HG03442 (cell line): ENCODE results near the gene PITPNB.

Experiments used
- ATAC-seq: cut with Tn5 transposase; IDR thresholded peaks from one replicate; pipeline ENCODE4 v1.9.1; 2021; ENCODE audit warnings: mild to moderate bottlenecking, moderate library complexity; ENCODE audit not compliant: unreplicated experiment

PITPNB gene

DNA sequence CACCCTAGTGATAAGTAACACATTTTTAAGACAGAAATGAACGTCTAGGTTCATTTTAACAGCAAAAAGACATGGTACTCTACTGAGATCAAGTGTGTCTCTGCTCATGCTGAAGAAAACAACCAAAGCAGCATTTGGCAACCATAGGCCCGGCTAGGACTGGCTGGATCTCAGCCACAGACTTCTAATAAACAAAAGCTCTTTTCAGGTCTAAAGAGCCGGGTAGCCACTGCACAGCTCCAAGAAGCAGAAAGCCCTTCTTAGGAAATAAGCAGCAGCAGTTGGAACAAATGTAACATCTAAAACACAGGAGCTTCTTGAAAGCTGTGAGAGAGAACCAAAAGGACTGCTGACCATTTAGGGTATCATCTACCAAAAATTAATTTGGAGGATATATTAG, 37.6 kb downstream of the PITPNB start:
- no peak for ATAC-seq

DNA sequence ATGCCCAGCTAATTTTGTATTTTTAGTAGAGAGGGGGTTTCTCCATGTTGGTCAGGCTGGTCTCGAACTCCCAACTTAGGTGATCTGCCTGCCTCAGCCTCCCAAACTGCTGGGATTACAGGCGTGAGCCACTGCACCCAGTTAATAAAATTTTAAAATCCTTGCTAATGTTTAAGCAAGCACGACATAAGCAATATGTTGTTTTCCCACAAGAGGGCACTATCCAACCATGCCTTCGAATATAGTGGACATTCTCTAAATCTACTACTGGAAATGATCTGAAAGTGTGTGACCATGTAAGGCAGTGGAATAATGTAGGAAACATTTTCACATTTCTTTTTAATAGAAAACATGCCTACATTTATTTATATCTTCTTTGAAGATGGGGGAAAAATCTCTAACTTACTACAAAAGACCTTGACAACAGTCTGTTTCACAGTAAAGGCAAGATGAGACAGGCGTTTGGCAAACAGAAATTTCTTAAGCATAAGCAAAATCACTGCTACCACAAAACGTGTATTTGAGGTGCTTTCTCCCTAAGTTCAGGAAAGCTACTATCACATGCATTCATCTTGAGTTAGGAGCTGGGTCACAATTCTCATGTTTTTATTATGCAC, 38.2 kb downstream of the PITPNB start:
- no peak for ATAC-seq

DNA sequence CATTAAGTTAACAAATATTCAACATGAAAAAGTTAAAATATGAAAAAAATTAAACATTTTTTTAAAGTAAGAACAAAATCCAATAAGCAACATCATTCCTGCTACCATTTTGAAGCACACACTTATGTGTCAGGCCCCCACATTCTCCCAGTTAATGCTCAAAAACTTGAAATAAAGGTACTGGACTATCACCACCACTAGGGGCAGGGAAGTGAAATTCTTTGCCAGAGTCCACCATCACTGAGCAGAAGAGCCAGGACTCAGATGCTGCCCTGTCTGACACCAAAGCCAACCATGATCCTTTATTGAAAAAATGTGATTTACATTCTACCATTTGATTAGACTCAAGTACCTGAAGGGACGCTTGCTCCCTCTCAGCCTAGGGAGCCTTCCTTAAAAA, 39.1 kb downstream of the PITPNB start:
- ATAC-seq, result no peak

DNA sequence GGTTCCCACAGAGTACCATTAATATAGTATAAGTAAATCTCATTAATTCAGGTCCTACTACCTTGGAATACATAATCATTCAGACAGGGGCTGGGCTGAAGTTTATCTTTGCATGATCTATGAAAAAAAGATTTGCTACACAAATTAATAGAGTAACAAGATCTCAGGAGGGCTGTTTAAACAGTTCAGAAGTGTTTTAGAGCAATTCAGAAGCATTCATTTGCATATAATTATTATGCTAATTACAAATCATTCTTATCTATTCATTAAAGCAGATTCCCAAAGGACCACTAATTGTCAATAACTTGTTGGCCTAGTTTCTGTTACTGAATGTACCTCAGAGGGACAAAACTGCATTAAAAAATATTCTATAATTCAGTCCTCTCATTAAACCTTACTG, 40.5 kb downstream of the PITPNB start:
- no peak for ATAC-seq

- no peak for ATAC-seq
Measured at GRCh38 chr22:27877501-27877900, 41.6 kb downstream of the PITPNB start.

DNA sequence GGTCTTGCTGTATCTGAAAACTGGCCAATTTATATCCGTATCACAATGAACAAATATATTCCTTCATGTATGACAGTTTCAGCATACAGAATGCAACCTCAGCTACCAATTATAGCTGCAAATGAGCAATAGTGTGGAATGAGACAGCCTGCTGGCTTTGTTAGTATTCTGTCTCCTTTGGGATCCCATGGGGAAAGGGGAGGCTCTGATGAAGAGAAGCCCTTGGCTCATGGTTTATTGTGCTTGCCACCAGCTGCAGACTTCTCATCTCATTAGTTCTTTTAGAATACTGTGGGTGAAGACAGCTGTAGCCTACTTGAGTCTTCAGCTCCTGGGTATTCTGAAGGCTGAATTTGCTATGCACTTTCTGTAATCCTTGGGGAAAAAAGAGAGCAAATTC, 42.4 kb downstream of the PITPNB start:
- no peak for ATAC-seq

- ATAC-seq, result no peak
Measured at GRCh38 chr22:27875951-27876350, 43.1 kb downstream of the PITPNB start.

GRCh38 chr22:27874764-27875163, 44.3 kb downstream of the PITPNB start:
- ATAC-seq, result no peak

GRCh38 chr22:27874185-27874584, 44.9 kb downstream of the PITPNB start:
- no peak for ATAC-seq

DNA sequence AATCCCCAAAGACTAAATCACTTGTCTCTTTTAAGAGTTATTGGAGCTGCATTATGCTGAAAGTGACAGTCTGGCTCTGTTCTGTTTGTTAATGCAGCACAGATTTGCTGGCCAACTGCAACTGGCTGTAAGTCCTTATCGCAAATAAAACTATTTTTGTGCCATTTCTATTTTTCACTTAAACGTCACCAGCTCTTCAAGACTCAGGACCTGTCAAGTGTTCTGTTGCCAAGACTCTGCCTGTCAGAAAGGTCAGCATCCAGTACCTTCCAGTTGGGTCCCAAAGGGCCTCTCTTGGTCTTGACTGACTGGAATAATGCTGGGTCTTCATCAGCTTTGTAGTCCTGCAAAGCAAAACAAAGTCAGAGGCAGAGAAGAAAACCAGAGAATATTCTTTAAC, 45.6 kb downstream of the PITPNB start:
- no peak for ATAC-seq

DNA sequence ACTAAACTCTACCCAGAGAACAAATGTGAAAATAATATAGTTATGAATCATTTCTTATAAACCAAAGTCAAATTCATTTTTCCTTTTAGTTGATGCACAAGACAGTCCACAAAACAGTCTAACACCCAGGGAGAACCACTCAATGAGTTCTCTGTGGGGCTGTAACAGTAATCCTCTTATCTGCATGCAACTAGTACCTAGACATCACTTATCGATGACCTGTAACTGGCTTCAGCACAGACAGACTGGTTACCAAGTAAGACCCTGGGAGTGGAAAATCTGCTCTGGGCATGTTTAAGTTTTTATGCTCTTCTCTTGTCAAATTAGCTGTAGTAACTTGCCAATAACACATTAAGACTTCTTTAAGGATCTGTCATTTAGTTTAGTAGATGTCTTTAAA, 46.6 kb downstream of the PITPNB start:
- ATAC-seq, result no peak

- ATAC-seq, result no peak
Measured at GRCh38 chr22:27871306-27872014, 47.6 kb downstream of the PITPNB start.

- ATAC-seq, result no peak
Measured at GRCh38 chr22:27870234-27871191, 48.5 kb downstream of the PITPNB start.

DNA sequence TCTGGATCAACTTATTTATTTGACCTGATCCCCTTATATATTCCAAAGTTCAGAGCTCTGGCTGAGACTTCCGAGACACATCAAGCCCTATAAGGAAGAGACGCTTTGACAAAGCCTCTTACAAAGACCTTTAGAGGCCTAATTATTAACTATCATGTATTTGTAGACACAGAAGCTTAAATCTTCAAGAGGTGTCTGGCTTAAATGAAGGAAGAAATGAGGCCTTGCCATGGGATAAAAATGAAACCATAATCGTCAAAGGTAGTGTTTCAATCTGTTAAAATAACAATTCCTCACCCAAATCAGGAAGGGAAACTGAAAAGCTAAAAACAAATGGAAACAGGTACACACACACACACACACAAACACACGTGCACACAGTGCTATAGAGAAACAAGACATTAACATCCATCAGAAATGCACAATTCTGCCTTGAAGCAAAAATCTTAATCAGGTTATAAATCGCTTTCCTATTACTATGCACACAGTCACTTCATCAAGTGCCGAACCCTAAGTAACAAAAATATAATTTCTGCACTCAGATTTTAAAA, 50.2 kb downstream of the PITPNB start:
- no peak for ATAC-seq

- no peak for ATAC-seq
Measured at GRCh38 chr22:27867953-27868731, 50.9 kb downstream of the PITPNB start.

- no peak for ATAC-seq
Measured at GRCh38 chr22:27867085-27867952, 51.7 kb downstream of the PITPNB start.

GRCh38 chr22:27866135-27867084, 52.6 kb downstream of the PITPNB start:
- ATAC-seq, result no peak

DNA sequence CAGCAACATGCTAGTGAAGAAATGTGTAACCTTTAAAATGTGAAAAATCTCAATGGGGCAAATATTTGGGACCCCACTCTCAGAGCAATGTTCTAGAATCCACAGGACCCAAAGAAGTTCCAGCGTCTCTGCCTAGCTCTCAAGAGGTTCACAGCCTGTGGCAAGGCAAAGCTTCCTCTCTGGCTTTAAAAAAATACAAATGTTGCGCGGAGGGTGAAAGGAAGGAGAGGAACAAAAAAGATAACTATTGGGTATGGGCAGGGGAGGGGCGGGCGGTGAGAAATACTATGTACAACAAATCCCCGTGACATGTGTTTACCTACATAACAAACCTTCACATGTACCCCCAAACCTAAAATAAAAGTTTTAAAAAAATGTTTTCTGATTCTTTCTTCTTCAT, 53.6 kb downstream of the PITPNB start:
- ATAC-seq, result no peak

GRCh38 chr22:27863556-27863955, 55.5 kb downstream of the PITPNB start:
- ATAC-seq, result no peak
